Measurements from ENCODE around the gene GLB1L.
"Not testable (repeated sequence)": the region's sequence is repeated elsewhere in the genome, so short reads cannot be mapped to it uniquely, and the experiment has no call there.

The GLB1L gene

DNA sequence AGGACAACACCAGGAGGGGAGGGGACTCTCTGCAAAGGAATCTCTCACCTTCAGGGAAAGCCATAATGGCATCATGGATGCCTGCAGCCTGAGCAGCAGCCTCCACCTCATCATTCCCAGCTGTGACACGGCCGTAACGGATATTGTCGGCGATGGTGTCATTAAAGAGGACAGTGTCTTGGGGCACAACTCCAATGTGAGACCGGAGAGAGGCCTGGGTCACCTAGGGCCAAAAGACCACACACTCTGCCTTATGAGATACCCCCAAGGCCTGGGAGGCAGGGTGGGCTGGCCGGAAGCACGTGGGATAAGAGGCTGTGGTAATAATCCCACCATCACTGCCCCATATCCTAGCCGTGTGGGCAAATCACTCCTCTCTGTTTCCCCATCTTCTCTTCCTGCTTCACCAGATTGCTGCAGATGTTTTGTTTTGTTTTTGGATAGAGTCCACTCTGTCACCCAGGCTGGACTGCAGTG is 34.3 kb downstream of the GLB1L start:
- no peak for DNase-seq (ENCODE audit: low read depth)
- no peak overlapping the region for H3K4me3 ChIP-seq (ENCODE audit: low read depth, low read length)

DNA sequence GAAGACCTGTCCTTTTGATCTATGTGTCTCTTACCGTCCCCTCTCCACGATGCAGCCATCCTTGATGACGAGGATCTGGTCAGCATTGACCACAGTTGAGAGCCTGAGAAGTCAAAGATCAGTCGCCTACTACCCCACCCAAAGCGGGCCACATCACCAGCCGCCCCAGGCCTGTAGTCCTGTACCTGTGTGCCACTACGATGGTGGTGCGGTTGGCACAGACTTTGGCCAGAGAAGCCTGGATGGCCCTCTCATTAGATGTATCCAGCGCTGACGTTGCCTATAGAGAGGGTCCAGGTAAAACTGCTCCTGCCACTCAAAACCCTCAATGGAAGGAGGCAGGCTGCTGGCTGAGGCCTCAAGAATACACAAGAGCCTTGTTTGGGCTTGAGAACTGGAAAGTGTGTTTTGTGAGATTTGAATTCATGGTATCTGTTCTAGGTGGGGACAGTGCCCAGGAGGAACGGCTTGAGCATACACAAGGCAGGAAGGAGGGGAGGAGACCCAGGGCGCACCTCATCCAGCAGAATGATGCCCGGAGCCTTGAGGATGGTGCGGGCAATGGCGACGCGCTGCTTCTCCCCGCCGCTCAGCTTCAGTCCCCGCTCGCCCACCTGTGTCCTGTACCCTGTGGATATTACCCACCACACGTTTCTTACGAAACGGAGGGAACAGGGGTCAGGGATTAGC is 34.9 kb downstream of the GLB1L start:
- no peak overlapping the region for H3K4me3 ChIP-seq (ENCODE audit: low read depth, low read length)
- DNase-seq (ENCODE audit: low read depth), result no peak

DNA sequence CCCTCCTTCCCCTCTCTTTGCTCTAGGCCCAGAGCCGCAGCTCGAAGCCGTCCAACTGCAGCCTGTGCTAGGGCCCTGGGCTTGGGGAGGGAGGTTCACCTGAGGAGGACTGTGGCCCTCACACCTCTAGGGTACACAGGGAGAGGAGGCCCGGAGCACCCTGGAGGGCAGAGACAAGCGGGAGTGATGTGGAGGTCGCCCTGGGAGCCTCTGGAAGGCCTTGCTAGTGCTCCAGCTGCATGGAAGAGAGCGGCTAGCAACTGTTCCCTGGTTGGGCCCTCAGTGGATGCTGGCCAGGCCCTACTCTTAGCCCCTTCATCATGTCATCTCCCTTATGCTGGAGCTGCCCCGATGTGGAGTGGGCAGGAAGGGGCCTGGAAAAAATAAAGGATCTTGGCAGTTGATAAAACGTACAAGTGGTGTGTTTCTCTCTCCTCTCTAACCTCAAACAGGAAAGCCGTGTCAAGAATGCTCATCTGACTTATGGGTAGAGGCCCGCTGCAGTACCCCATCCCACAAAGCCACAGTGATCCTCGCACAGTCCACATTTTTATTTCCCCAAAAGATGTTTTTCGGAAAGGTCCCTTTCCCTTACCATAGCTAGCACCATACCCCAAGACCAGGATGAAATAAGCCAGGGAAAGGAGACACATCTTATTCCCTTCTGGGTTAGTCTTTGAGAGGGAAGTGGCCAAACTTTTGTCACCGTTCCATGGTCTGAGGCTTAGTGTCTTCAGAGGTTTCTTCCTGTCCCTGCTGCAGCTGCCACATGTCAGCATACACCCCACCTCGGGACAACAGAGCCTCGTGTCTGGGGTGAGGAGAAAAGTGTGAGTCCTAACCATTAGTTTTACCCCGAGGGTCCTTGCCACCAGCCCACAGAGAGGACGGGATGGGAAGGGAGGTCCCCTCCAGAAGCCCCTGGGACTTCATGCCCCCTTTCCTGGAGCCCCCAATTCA is 35.7 kb downstream of the GLB1L start:
- no peak for DNase-seq (ENCODE audit: low read depth)
- H3K4me3 ChIP-seq (ENCODE audit: low read depth, low read length), result no peak overlapping the region

DNA sequence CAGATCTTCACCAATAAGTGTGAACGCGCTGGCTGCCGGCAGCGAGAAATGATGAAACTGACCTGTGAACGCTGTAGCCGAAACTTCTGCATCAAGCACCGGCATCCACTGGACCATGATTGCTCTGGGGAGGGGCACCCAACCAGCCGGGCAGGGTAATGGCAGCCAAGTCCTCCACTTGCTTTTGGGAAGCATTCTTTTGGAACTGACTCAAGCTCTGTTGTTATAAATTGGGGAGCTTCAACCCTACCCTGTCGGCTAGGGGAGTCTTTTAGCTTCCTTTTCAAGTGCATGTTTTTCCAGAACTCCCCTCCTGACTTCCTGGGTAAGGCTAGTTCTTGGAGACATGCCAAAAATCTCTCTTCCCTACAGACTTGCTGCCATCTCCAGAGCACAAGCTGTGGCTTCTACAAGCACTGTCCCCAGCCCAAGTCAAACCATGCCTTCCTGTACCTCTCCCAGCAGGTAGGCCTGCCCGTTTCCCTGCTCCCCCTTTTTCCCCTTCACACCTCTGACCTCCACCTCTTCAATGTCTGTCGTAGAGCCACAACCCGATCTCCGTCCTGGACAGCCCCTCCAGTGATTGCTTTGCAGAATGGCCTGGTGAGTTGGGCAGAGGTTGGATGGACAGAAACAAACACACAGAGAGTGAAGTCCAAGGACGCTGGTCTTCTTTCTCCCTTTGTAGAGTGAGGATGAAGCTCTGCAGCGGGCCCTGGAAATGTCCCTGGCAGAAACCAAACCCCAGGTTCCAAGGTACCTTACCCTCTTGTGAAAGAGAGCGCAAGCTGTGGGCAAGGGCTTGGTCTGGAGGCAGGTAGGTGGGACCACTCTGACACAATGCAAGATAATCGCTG is 37.1 kb downstream of the GLB1L start:
- no peak for DNase-seq (ENCODE audit: low read depth)
- peak overlapping the region; percentile 64 for H3K4me3 ChIP-seq (ENCODE audit: low read depth, low read length)

DNA sequence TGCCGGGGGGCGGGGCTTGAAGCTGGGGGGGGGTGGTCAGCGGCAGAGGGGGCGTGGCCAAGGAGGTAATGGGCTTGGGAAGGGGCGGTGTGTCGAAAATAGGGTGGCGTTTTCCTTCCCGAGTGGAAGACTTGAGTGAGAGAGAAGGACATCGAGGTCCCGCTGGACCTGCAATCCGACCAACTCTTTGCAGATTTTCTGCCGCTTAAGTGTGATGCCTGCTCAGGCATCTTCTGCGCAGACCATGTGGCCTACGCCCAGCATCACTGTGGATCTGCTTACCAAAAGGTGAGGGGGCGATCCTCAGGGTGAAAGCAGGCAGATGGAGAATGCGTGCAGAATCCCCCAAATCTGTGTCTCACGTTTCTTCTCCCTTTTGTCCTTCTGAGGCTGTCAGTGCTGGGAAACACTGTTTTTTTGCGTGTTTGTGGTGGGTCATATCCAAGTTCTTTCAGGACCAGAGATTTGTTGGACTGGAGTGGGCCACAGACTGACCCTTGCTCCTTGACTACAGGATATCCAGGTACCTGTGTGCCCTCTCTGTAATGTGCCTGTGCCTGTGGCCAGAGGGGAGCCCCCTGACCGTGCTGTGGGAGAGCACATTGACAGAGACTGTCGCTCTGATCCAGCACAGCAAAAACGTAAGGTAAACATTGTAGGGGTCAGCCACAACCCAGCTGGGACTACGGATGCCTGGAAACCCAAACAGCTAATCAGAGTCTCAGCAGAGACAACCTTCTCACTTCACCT is 37.9 kb downstream of the GLB1L start:
- no peak for DNase-seq (ENCODE audit: low read depth)
- H3K4me3 ChIP-seq (ENCODE audit: low read depth, low read length), result peak overlapping the region; percentile 64

DNA sequence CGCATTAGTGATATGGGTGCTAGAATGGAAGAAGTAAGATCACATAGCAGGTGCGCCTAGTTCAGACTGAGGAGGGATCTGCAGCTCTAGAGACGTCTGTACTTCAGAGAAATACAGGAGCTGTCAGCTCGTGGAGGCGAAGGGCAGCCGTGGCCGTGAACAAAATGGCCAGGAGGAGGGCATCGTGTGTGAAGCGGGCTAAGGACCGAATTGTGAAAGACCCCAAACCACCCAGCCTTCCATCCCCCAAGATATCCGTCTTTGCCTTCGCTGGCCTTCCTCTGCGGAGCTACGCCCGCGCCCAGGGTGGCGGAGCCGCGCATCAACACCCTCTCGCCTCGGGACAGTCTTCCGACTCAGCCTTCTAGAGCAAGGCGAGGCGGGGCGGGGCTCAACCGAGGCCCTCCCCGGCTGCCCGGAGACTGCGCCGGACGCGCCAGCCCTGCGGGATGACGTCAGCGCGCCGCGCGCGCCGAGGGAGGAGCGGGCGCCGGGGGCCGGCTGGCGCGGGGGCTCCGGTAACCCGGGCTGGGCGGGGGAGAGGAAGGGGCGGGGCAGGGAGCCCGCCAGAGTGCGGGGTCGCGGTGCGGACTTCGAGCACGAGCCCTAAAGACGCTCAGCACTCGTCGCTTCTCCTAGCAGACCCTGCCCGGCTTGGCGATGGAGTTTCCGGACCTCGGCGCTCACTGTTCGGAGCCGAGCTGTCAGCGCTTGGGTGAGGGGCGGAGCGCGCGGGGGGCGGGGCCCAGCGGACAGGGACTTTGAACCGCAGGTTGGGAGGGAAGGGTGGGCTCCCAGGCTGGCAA is 38.7 kb downstream of the GLB1L start, which contains the start of gene ZFAND2B:
ZFAND2B (plus strand) TSS at position 455 of the 806 bp plus-strand sequence; CDS start at position 661, 206 bp downstream.
- H3K4me3 ChIP-seq (ENCODE audit: low read depth, low read length), result peak within 1 kb of the TSS; percentile 64
- peak; percentile 67 for DNase-seq (ENCODE audit: low read depth)

DNA sequence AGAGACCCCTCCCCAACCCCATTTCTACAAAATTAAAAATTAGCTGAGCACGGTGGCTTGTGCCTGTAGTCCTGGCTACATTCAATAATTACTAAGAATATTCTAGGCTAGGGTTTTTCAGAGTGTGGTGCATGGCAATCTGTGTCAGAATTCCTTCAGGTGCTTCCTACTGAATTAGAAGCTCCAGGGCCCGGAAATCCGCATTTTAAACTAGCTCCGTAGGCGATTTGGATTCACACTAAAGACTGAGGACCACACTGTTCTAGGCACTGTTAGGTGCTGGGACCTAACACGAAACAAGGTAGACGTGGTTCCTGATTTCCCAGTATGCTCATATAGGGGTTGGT is 39.3 kb downstream of the GLB1L start:
- DNase-seq (ENCODE audit: low read depth), result no peak

DNA sequence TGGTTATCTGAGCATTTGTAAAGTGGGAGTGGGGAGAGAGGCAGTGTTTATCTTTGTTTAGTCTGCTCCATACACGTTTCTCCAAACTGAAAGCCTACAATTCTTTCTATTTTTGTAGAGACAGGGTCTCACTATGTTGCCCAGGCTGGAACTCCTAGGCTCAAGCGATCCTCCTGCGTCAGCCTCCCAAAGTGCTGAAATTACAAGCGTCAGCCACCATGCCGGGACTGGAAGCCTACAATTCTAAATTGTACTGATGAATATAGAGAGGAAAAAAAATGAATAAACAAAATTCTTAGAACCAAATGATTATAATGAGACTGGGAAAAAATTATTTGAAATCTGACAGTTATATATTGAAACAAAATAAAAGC is 40.1 kb downstream of the GLB1L start:
- H3K4me3 ChIP-seq (ENCODE audit: low read depth, low read length), result no peak overlapping the region
- DNase-seq (ENCODE audit: low read depth), result no peak

More for the DNA sequence above, 39.3 kb downstream of the GLB1L start:
- peak overlapping the region; percentile 64 for H3K4me3 ChIP-seq (ENCODE audit: low read depth, low read length)

DNA sequence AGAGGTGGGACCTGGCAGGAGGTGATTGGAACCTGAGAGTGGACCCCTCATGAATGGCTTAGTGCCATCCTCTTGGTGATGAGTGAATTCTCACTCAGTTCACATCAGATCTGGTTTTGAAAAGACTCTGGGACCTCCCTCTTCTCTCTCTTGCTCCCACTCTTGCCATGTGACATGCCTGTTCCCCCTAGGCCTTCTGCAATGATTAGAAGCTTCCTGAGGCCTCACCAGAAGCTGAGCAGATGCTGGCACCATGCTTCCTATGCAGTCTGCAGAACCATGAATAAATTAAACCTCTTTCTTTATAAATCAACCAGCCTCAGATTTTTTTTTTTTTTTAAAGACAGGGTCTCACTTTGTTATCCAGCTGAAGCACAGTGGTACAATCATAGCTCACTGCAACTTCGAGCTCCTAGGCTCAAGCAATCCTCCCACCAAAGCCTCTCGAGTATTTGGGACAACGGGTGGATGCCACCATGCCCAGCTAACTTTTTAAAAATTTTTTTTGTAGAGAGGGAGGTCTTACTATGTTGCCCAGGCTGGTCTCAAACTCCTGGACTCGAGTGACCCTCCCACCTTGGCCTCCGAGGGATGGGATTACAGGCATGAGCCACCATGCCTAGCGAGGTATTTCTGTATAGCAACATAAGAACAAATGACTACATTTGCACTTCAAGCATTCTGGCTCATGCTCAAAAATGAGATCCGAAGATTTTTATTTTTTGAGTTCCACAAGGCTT is 40.6 kb downstream of the GLB1L start:
- no peak overlapping the region for H3K4me3 ChIP-seq (ENCODE audit: low read depth, low read length)
- DNase-seq (ENCODE audit: low read depth), result no peak

DNA sequence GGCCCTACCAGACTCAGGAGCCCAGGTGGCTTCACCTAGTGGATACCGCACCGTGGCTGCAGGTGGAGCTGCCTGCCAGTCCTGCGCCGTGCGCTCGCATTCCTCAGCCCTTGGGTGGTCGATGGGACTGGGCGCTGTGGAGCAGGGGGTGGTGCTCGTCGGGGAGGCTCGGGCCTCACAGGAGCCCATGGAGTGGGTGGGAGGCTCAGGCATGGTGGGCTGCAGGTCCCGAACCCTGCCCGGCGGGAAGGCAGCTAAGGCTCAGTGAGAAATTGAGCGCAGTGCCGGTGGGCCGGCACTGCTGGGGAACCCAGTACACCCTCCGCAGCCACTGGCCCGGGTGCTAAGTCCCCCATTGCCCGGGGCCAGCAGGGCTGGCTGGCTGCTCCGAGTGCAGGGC is 43.9 kb downstream of the GLB1L start:
- DNase-seq (ENCODE audit: low read depth), result not testable (repeated sequence)

DNA sequence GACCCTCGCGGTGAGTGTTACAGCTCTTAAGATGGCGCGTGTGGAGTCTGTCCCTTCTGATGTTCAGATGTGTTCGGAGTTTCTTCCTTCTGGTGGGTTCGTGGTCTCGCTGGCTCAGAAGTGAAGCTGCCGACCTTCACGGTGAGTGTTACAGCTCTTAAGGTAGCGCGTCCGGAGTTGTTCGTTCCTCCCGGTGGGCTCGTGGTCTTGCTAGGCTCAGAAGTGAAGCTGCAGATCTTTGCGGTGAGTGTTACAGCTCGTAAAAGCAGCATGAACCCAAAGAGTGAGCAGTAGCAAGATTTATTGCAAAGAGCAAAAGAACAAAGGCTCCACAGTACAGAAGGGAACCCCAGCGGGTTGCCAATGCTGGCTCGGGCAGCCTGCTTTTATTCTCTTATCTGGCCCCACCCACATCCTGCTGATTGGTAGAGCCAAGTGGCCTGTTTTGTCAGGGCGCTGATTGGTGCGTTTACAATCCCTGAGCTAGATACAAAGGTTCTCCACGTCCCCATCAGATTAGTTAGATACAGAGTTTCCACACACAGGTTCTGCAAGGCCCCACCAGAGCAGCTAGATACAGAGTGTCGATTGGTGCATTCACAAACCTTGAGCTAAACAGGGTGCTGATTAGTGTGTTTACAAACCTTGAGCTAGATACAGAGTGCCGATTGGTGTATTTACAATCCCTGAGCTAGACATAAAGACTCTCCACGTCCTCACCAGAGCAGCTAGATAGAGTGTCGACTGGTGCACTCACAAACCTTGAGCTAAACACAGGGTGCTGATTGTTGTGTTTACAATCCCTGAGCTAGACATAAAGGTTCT is 44.5 kb downstream of the GLB1L start:
- H3K4me3 ChIP-seq (ENCODE audit: low read depth, low read length); DNase-seq (ENCODE audit: low read depth): not testable (repeated sequence)

More for the DNA sequence above, 43.9 kb downstream of the GLB1L start:
- not testable (repeated sequence) for H3K4me3 ChIP-seq (ENCODE audit: low read depth, low read length)

DNA sequence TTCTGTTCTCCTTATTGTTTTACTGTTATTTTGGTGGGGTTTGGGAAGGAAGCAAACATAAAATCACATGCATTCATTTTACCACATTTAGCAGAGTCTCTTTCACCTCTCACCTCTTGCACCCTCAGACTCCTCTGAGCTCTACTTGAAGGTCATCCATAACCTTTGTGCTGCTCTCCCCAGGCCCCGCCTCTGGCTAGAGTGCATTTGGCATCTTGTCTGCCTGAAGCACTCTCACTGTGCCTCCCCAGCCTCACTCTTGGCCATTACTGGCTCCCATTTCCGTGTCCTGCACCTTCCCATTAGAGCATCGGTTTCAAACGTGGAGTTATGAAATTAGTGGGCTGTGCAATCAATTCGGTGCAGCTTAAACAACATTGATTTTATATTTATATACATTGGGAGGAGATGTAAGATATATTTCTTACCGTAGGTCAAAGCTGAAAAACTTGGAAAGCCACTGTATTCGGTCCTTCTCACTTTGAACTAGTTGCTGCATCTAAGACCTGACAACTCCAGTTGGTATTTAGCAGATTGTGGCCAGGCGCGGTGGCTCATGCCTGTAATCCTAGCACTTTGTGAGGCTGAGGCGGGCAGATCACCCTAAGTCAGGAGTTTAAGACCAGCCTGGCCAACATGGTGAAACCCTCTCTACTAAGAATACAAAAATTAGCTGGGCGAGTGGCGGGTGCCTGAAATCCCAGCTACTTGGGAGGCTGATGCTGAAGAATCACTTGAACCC is 45.6 kb downstream of the GLB1L start:
- no peak overlapping the region for H3K4me3 ChIP-seq (ENCODE audit: low read depth, low read length)
- DNase-seq (ENCODE audit: low read depth), result no peak

DNA sequence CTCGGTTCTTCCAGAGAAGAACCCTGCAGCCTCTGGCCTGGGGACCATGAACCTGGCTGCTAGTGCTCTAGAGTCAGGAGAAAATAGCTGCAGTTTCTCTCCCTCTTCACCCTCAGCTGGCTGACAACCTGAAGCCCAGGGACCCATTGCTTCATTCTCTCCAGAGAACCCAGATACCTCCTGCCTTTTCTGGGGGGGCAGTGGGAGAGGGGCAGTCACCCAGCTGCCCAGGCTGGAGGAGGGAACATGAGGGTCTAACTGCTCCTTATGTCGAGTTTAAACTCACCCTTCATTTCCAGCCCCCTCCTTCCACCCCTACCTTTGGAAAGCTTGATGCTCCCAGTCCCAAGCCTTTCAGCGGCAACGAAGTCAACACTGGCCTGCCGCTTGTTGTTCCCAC is 46.3 kb downstream of the GLB1L start:
- no peak overlapping the region for H3K4me3 ChIP-seq (ENCODE audit: low read depth, low read length)
- no peak for DNase-seq (ENCODE audit: low read depth)

DNA sequence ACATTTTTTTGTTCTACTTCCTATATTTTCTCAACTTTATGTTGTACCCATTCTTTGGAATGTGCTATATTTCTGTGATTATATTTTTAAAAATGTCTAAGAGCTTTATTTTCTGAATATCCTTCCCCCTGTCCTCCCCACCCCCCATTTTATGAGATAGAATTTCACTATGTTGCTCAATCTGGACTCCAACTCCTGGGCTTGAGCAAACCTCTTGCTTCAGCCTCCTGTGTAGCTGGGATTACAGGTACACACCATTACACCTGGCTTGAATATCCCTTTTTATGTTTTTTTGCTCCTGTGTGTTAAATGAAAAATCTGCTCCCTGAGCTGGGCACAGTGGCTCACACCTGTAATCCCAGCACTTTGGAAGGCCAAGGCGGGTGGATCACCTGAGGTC is 47.9 kb downstream of the GLB1L start:
- H3K4me3 ChIP-seq (ENCODE audit: low read depth, low read length), result no peak overlapping the region
- no peak for DNase-seq (ENCODE audit: low read depth)

DNA sequence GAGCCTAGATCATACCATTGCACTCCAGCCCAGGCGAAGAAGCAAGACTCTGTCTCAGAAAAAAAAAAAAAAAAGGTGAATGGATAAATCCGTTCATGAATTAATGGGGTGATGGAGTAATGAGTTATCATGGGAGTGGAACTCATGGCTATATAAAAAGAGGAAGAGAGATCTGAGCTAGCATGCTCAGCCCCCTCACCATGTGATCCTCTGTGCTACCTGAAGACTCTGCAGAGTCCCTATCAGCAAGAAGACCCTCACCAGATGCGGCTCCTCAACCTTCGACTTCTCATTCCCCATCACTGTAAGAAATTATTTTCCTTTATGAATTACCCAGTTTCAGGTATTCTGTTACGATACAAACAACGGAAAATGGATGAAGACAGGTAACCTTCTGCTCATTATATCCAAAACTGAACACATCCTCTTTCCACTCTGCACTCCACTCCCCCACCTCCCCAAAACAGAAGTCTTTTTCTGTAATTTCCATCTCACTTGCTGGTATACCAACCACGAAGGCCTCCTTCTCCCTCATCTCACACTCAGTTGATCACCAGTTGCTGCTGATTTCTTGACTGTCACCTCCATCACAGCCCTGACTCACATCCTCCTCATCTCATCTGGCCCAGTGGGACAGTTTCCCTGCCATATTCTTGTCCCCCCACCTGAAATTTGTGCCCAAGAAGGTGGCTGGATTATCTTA is 58.3 kb downstream of the GLB1L start:
- no peak for DNase-seq (ENCODE audit: low read depth)
- H3K4me3 ChIP-seq (ENCODE audit: low read depth, low read length), result no peak overlapping the region
